ENCODE results near the gene ZNF84. TPM values are rescaled to one million over a fixed set of nuclear protein-coding genes. Genes with fewer than 3 reads are reported as not detected.
A peak's percentile ranks its signal among the peaks of the same experiment; 100 is the strongest.

Gene ZNF84
- total RNA-seq (10 to 100 TPM; 28.8 to 32.7 (median 31.4) TPM), polyA plus RNA-seq (1 to 10 TPM in 2 of 3 donors, under 1 TPM in 1; 0.92 to 7.2 (median 2.4) TPM)

- intact Hi-C loops (cut with DNase I): loop anchor here (1.0 to 2.0 kb wide), 4 partner anchors 43 to 144 kb away; partner anchors contain the start of genes ZNF10, ZNF140, ZNF26 and ZNF268
- Histone ChIP-seq H3K9me3 (peaks cover 19 to 39% (median 32%) of the 10 kb centered on the region in 4 donors), H3K27ac (peak within 1 kb of the TSS; percentile 90 to 97 (median 95)), H3K4me1 (peaks cover 0 to 13% (median 3%) of the 10 kb centered on the region in 4 donors), H3K36me3 (peaks cover 7 to 23% (median 15%) of the 10 kb centered on the region in 4 donors), H3K4me3 (peak within 1 kb of the TSS; percentile 64 to 84 (median 80)), H3K27me3 (no peaks in the 10 kb centered on the region)
- peak in 1 of 4 donors; percentile 68 for TF ChIP-seq EP300 (IDR thresholded peaks at IDR 0.05)
- TF ChIP-seq POLR2A (IDR thresholded peaks at IDR 0.05): peak; percentile 18 to 33
- no peak for TF ChIP-seq CTCF (IDR thresholded peaks at IDR 0.05)
- TF ChIP-seq POLR2AphosphoS5 (IDR thresholded peaks at IDR 0.05): peak; percentile 54 to 86 (median 81)
- 0% methylated on average over 103 of the region's 103 CpGs for WGBS, 2 donors
- peak; percentile 98 for DNase-seq
Observed at GRCh38 chr12:133037207-133038005, at the start of gene ZNF84. TSS of gene ZNF84 (plus strand) at chr12:133037509. CDS start at chr12:133041468, 3,959 bp downstream.

GRCh38 chr12:132998741-132999140 is 38.6 kb upstream of the ZNF84 start:
- WGBS, 2 donors: 53 to 59% methylated on average over 1 of the region's 1 CpG

GRCh38 chr12:133010657-133011297 is 26.5 kb upstream of the ZNF84 start:
- Histone ChIP-seq H3K36me3 (peaks cover 32 to 96% (median 70%) of the 10 kb centered on the region in 4 donors), H3K9me3 (peaks cover 29 to 80% (median 51%) of the 10 kb centered on the region in 4 donors)
- WGBS, 2 donors: 88 to 97% methylated on average over 6 of the region's 6 CpGs

More at GRCh38 chr12:132998741-132999140, 38.6 kb upstream of the ZNF84 start:
- Histone ChIP-seq H3K27ac (no peak overlapping the region), H3K9me3 (peaks cover 18 to 58% (median 31%) of the 10 kb centered on the region in 4 donors), H3K4me1 (no peaks in the 10 kb centered on the region), H3K4me3 (no peak overlapping the region), H3K27me3 (no peaks in the 10 kb centered on the region), H3K36me3 (peaks cover 0 to 15% (median 0%) of the 10 kb centered on the region in 4 donors)
- no peak for TF ChIP-seq CTCF (IDR thresholded peaks at IDR 0.05)
- TF ChIP-seq POLR2A (IDR thresholded peaks at IDR 0.05): no peak
- no peak for TF ChIP-seq EP300 (IDR thresholded peaks at IDR 0.05)
- no peak for TF ChIP-seq POLR2AphosphoS5 (IDR thresholded peaks at IDR 0.05)
- DNase-seq: no peak
- intact Hi-C loops (cut with DNase I): no loop called here

GRCh38 chr12:133023566-133023965 is 13.7 kb upstream of the ZNF84 start:
- DNase-seq: no peak
- WGBS, 2 donors: 90 to 93% methylated on average over 2 of the region's 2 CpGs
- Histone ChIP-seq H3K4me1 (no peaks in the 10 kb centered on the region), H3K36me3 (no peaks in the 10 kb centered on the region), H3K27me3 (no peaks in the 10 kb centered on the region), H3K27ac (no peak overlapping the region), H3K9me3 (peaks cover 0 to 30% (median 8%) of the 10 kb centered on the region in 4 donors), H3K4me3 (no peak overlapping the region)
- intact Hi-C loops (cut with DNase I): no loop called here
- no peak for TF ChIP-seq POLR2A (IDR thresholded peaks at IDR 0.05)
- no peak for TF ChIP-seq EP300 (IDR thresholded peaks at IDR 0.05)
- TF ChIP-seq POLR2AphosphoS5 (IDR thresholded peaks at IDR 0.05): no peak

More at GRCh38 chr12:133010657-133011297, 26.5 kb upstream of the ZNF84 start:
- Histone ChIP-seq H3K4me3 (no peak overlapping the region), H3K27ac (no peak overlapping the region), H3K4me1 (no peaks in the 10 kb centered on the region), H3K27me3 (no peaks in the 10 kb centered on the region)
- TF ChIP-seq POLR2A (IDR thresholded peaks at IDR 0.05) (no peak), POLR2AphosphoS5 (IDR thresholded peaks at IDR 0.05) (no peak), CTCF (IDR thresholded peaks at IDR 0.05) (no peak)
- DNase-seq: no peak
- intact Hi-C loops (cut with DNase I): no loop called here

GRCh38 chr12:133026996-133027395 is 10.3 kb upstream of the ZNF84 start:
- Histone ChIP-seq H3K4me1 (no peaks in the 10 kb centered on the region), H3K27ac (no peak overlapping the region), H3K27me3 (no peaks in the 10 kb centered on the region), H3K36me3 (no peaks in the 10 kb centered on the region), H3K4me3 (no peak overlapping the region), H3K9me3 (peaks cover 0 to 42% (median 6%) of the 10 kb centered on the region in 4 donors)
- WGBS, 2 donors: 94% methylated on average over 7 of the region's 7 CpGs
- TF ChIP-seq EP300 (IDR thresholded peaks at IDR 0.05): no peak
- TF ChIP-seq CTCF (IDR thresholded peaks at IDR 0.05): no peak
- no peak for TF ChIP-seq POLR2AphosphoS5 (IDR thresholded peaks at IDR 0.05)
- TF ChIP-seq POLR2A (IDR thresholded peaks at IDR 0.05): no peak
- DNase-seq: no peak
- intact Hi-C loops (cut with DNase I): no loop called here

Data from sigmoid colon (tissue), 7 donors.